ENCODE data around the gene MPO.

The MPO gene

GRCh38 chr17:58315750-58316149, 35.0 kb upstream of the MPO start:
- Histone ChIP-seq H3K4me2 (ENCODE audit: low read length) (no peak overlapping the region), H3K36me3 (ENCODE audit: control insufficient read depth, insufficient read depth, low read length) (no peaks in the 10 kb centered on the region), H3K4me3 (ENCODE audit: low read depth, low read length) (no peak overlapping the region), H2AFZ (no peak overlapping the region), H3K9ac (no peak overlapping the region), H3K9me3 (ENCODE audit: control insufficient read depth, low read length) (no peaks in the 10 kb centered on the region), H3K27ac (no peak overlapping the region), H3K4me1 (no peaks in the 10 kb centered on the region), H3K27me3 (ENCODE audit: control insufficient read depth, insufficient read depth, low read length) (no peaks in the 10 kb centered on the region), H3K79me2 (no peaks in the 10 kb centered on the region)
- TF ChIP-seq, protein P1, sequence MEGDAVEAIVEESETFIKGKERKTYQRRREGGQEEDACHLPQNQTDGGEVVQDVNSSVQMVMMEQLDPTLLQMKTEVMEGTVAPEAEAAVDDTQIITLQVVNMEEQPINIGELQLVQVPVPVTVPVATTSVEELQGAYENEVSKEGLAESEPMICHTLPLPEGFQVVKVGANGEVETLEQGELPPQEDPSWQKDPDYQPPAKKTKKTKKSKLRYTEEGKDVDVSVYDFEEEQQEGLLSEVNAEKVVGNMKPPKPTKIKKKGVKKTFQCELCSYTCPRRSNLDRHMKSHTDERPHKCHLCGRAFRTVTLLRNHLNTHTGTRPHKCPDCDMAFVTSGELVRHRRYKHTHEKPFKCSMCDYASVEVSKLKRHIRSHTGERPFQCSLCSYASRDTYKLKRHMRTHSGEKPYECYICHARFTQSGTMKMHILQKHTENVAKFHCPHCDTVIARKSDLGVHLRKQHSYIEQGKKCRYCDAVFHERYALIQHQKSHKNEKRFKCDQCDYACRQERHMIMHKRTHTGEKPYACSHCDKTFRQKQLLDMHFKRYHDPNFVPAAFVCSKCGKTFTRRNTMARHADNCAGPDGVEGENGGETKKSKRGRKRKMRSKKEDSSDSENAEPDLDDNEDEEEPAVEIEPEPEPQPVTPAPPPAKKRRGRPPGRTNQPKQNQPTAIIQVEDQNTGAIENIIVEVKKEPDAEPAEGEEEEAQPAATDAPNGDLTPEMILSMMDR (IDR thresholded peaks at IDR 0.05), result no peak

GRCh38 chr17:58315281-58315711, 34.6 kb upstream of the MPO start:
- Histone ChIP-seq H3K36me3 (ENCODE audit: control insufficient read depth, insufficient read depth, low read length) (no peaks in the 10 kb centered on the region), H3K9ac (no peak overlapping the region), H3K4me1 (no peaks in the 10 kb centered on the region), H2AFZ (no peak overlapping the region), H3K79me2 (no peaks in the 10 kb centered on the region), H3K4me3 (ENCODE audit: low read depth, low read length) (no peak overlapping the region), H3K27me3 (ENCODE audit: control insufficient read depth, insufficient read depth, low read length) (no peaks in the 10 kb centered on the region), H3K27ac (no peak overlapping the region), H3K4me2 (ENCODE audit: low read length) (no peak overlapping the region), H3K9me3 (ENCODE audit: control insufficient read depth, low read length) (no peaks in the 10 kb centered on the region)
- TF ChIP-seq, protein P1 (IDR thresholded peaks at IDR 0.05), result no peak

DNA sequence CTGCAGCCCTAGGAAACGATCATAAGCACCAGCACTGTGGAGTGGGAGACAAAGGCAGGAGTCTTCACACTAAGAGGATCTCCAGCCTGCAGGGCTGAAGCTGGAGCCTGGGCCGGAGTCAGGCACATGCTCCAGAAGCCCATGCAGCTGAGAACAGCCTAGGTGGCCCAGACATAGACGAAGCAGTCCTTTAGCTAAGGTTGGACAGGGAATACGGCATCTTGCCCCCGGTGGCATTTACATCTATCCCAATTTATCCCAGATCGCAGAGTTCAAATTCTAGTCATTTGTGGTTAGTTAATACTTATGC, 33.9 kb upstream of the MPO start:
- H3K27ac ChIP-seq, result no peak overlapping the region
- H3K36me3 ChIP-seq (ENCODE audit: control insufficient read depth, insufficient read depth, low read length), result no peaks in the 10 kb centered on the region
- no peaks in the 10 kb centered on the region for H3K9me3 ChIP-seq (ENCODE audit: control insufficient read depth, low read length)
- H3K4me3 ChIP-seq (ENCODE audit: low read depth, low read length), result no peak overlapping the region
- TF ChIP-seq, protein P1 (IDR thresholded peaks at IDR 0.05), result no peak
- no peak overlapping the region for H3K9ac ChIP-seq
- H3K4me2 ChIP-seq (ENCODE audit: low read length), result no peak overlapping the region
- H3K79me2 ChIP-seq, result no peaks in the 10 kb centered on the region
- no peak overlapping the region for H2AFZ ChIP-seq
- H3K27me3 ChIP-seq (ENCODE audit: control insufficient read depth, insufficient read depth, low read length), result no peaks in the 10 kb centered on the region
- H3K4me1 ChIP-seq, result no peaks in the 10 kb centered on the region

DNA sequence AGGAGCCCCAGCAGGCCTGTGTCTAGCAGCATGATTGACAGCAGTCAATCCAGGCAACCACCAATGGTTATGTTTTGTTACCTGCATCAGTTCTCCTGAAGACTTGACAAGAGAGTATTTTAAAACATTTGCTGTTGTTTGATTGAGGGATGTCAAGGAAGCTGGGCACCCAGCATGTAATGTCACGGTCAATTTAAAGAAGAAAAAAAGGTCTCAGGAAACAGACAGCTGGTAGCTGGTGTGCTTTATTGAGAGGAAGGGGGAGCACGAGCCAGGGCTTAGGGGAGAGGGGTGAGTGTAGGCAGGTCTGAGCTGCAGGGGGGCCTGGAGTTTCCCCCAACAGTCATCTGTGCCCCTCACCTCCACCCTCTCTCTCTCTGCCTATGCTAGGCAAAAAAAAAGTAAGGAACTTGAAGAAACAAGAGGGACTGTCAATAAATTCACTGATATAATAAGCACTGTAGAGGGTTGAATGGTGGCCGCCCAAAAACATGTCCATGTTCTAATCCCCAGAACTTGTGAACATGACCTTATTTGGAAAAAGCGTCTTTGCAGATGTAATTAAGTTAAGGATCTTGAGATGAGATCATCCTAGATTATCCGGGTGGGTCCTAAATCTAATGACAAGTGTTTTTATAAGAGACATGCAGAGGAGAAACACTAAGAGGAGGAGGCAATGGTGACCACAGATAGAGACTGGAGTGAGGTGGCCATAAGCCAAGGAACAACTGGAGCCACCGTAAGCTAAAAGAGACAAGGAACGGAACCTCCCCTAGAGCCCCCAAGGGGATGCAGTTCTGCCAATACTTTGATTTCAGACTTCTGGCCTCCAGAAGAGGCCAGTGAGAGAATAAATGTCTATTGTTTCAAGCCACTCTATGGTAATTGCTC, 33.3 kb upstream of the MPO start:
- H3K36me3 ChIP-seq (ENCODE audit: control insufficient read depth, insufficient read depth, low read length), result no peaks in the 10 kb centered on the region
- no peak overlapping the region for H2AFZ ChIP-seq
- H3K4me1 ChIP-seq, result no peaks in the 10 kb centered on the region
- H3K27ac ChIP-seq, result no peak overlapping the region
- no peaks in the 10 kb centered on the region for H3K9me3 ChIP-seq (ENCODE audit: control insufficient read depth, low read length)
- no peak overlapping the region for H3K4me3 ChIP-seq (ENCODE audit: low read depth, low read length)
- no peak overlapping the region for H3K4me2 ChIP-seq (ENCODE audit: low read length)
- no peaks in the 10 kb centered on the region for H3K79me2 ChIP-seq
- no peak overlapping the region for H3K9ac ChIP-seq
- H3K27me3 ChIP-seq (ENCODE audit: control insufficient read depth, insufficient read depth, low read length), result no peaks in the 10 kb centered on the region
- TF ChIP-seq, protein P1 (IDR thresholded peaks at IDR 0.05), result no peak

- Histone ChIP-seq H2AFZ (no peak overlapping the region), H3K4me3 (ENCODE audit: low read depth, low read length) (no peak overlapping the region), H3K36me3 (ENCODE audit: control insufficient read depth, insufficient read depth, low read length) (no peaks in the 10 kb centered on the region), H3K79me2 (no peaks in the 10 kb centered on the region), H3K27ac (no peak overlapping the region), H3K4me1 (no peaks in the 10 kb centered on the region), H3K9me3 (ENCODE audit: control insufficient read depth, low read length) (no peaks in the 10 kb centered on the region), H3K9ac (no peak overlapping the region), H3K27me3 (ENCODE audit: control insufficient read depth, insufficient read depth, low read length) (no peaks in the 10 kb centered on the region), H3K4me2 (ENCODE audit: low read length) (no peak overlapping the region)
- TF ChIP-seq, protein P1 (IDR thresholded peaks at IDR 0.05), result no peak
These were observed 32.1 kb upstream of the MPO start for GRCh38 chr17:58312829-58313228.
